ENCODE measurements around the gene EZH1. TPM values are rescaled to one million over a fixed set of nuclear protein-coding genes. Genes with fewer than 3 reads are reported as not detected.

Gene EZH1
- polyA plus RNA-seq, 1 donor from 2014 or later = 52.5 TPM

DNA sequence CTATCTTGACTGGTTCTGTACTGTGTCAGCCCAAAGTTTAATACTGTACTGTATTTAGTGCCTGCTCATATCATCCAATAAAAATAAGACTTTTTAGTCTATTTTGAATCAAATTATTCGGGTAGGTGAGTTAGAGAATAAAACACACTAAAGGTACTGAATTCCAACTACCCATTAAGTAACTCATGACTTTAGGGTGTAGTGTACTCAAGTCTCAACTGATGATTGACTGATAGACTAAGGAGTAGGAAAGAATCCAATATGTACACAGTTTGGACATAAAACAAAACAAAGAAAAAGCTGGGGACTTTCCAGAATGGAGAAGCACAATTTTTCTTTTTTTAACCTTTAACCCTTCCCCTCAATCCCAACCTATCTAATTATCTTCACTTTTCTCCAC is 4.1 kb downstream of the EZH1 start:
- H3K9me3 ChIP-seq (ENCODE audit: low read length) = no peaks in the 10 kb centered on the region
- TF ChIP-seq MXI1 (conservative IDR thresholded peaks at IDR 0.05; ENCODE audit: poor library complexity, severe bottlenecking) = no peak
- no peak for TF ChIP-seq SMC3 (conservative IDR thresholded peaks at IDR 0.05; ENCODE audit: poor library complexity)
- no peaks in the 10 kb centered on the region for H3K36me3 ChIP-seq (ENCODE audit: insufficient read depth, low read length)
- H4K20me1 ChIP-seq (ENCODE audit: insufficient read depth) = no peaks in the 10 kb centered on the region
- H3K27ac ChIP-seq (ENCODE audit: low read length) = no peak overlapping the region
- no peak overlapping the region for H3K9ac ChIP-seq (ENCODE audit: low read length)
- no peak overlapping the region for H3K4me2 ChIP-seq (ENCODE audit: low read length)
- H3K9me2 ChIP-seq (ENCODE audit: insufficient read depth, low read length) = no peaks in the 10 kb centered on the region
- H3K79me2 ChIP-seq (replicated peaks; ENCODE audit: insufficient read depth, low read length) = peaks cover 13% of the 10 kb centered on the region
- H2AFZ ChIP-seq (ENCODE audit: low read depth, low read length) = no peak overlapping the region
- H3K4me3 ChIP-seq (ENCODE audit: low read length) = no peak overlapping the region
- no peaks in the 10 kb centered on the region for H3F3A ChIP-seq (ENCODE audit: insufficient read depth, low read length, poor library complexity, severe bottlenecking)
- H3K27me3 ChIP-seq (ENCODE audit: insufficient read depth, low read depth, low read length) = no peaks in the 10 kb centered on the region

DNA sequence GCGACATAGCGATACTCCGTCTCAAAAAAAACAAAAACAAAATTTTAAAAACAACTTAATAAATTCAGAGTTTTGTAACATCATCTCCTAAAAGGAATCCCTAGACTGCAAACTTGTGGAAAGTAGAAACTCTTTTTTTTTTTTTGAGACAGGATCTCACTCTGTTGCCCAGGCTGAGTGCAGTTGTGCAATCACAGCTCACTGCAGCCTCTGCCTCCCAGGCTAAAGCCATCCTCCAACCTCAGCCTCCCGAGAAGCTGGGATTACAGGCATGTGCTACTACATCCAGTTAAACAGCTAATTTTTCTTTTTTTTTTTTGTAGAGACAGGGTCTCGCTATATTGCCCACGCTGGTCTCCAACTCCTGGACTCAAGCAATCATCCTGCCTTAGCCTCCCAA is 19.7 kb downstream of the EZH1 start:
- Histone ChIP-seq H3K4me2 (ENCODE audit: low read length) (no peak overlapping the region), H3K79me2 (replicated peaks; ENCODE audit: insufficient read depth, low read length) (no peaks in the 10 kb centered on the region), H4K20me1 (ENCODE audit: insufficient read depth) (no peaks in the 10 kb centered on the region), H3K4me3 (ENCODE audit: low read length) (no peak overlapping the region), H2AFZ (ENCODE audit: low read depth, low read length) (no peak overlapping the region), H3K9me3 (ENCODE audit: low read length) (no peaks in the 10 kb centered on the region), H3K27me3 (ENCODE audit: insufficient read depth, low read depth, low read length) (no peaks in the 10 kb centered on the region), H3K9me2 (ENCODE audit: insufficient read depth, low read length) (no peaks in the 10 kb centered on the region), H3K36me3 (ENCODE audit: insufficient read depth, low read length) (peaks cover 2% of the 10 kb centered on the region), H3K27ac (ENCODE audit: low read length) (no peak overlapping the region), H3F3A (ENCODE audit: insufficient read depth, low read length, poor library complexity, severe bottlenecking) (no peaks in the 10 kb centered on the region), H3K9ac (ENCODE audit: low read length) (no peak overlapping the region)
- TF ChIP-seq TAF1 (IDR thresholded peaks at IDR 0.05; ENCODE audit: low read depth) (no peak), SMC3 (conservative IDR thresholded peaks at IDR 0.05; ENCODE audit: poor library complexity) (no peak), RAD21 (conservative IDR thresholded peaks at IDR 0.05) (no peak)

DNA sequence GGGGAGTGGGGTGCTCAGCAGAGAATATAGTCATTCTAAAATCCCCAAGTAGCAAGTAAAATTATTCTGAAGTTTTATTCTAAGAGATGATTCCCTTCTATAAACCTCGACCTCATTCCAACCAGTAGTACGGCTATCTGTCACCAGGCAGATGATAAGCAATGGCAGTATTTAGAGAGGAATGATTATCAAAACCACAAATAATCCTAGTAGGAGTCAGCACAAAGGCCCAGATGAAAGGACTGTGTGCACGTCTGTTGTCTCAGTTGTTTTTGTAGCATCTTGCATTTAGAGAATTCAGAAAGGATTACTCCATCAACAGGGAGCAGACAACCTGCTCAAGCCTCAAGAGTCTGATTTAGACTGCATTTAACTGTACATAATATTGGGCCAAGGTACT is 21.2 kb downstream of the EZH1 start:
- H3K4me3 ChIP-seq (ENCODE audit: low read length) = no peak overlapping the region
- no peaks in the 10 kb centered on the region for H3K79me2 ChIP-seq (replicated peaks; ENCODE audit: insufficient read depth, low read length)
- no peak overlapping the region for H2AFZ ChIP-seq (ENCODE audit: low read depth, low read length)
- no peaks in the 10 kb centered on the region for H3F3A ChIP-seq (ENCODE audit: insufficient read depth, low read length, poor library complexity, severe bottlenecking)
- H3K9me3 ChIP-seq (ENCODE audit: low read length) = no peaks in the 10 kb centered on the region
- H3K4me2 ChIP-seq (ENCODE audit: low read length) = no peak overlapping the region
- H3K9me2 ChIP-seq (ENCODE audit: insufficient read depth, low read length) = no peaks in the 10 kb centered on the region
- no peaks in the 10 kb centered on the region for H4K20me1 ChIP-seq (ENCODE audit: insufficient read depth)
- H3K9ac ChIP-seq (ENCODE audit: low read length) = no peak overlapping the region
- H3K36me3 ChIP-seq (ENCODE audit: insufficient read depth, low read length) = peaks cover 5% of the 10 kb centered on the region
- H3K27ac ChIP-seq (ENCODE audit: low read length) = no peak overlapping the region
- no peak for TF ChIP-seq RAD21 (conservative IDR thresholded peaks at IDR 0.05)
- TF ChIP-seq EZH2 (IDR thresholded peaks at IDR 0.05; ENCODE audit: borderline replicate concordance, insufficient read depth, low read length, poor library complexity, severe bottlenecking) = no peak
- no peak for TF ChIP-seq MXI1 (conservative IDR thresholded peaks at IDR 0.05; ENCODE audit: poor library complexity, severe bottlenecking)
- no peak for TF ChIP-seq POLR2AphosphoS5 (IDR thresholded peaks at IDR 0.05)
- TF ChIP-seq EP300 (conservative IDR thresholded peaks at IDR 0.05; ENCODE audit: poor library complexity, severe bottlenecking) = no peak
- TF ChIP-seq, protein P1, sequence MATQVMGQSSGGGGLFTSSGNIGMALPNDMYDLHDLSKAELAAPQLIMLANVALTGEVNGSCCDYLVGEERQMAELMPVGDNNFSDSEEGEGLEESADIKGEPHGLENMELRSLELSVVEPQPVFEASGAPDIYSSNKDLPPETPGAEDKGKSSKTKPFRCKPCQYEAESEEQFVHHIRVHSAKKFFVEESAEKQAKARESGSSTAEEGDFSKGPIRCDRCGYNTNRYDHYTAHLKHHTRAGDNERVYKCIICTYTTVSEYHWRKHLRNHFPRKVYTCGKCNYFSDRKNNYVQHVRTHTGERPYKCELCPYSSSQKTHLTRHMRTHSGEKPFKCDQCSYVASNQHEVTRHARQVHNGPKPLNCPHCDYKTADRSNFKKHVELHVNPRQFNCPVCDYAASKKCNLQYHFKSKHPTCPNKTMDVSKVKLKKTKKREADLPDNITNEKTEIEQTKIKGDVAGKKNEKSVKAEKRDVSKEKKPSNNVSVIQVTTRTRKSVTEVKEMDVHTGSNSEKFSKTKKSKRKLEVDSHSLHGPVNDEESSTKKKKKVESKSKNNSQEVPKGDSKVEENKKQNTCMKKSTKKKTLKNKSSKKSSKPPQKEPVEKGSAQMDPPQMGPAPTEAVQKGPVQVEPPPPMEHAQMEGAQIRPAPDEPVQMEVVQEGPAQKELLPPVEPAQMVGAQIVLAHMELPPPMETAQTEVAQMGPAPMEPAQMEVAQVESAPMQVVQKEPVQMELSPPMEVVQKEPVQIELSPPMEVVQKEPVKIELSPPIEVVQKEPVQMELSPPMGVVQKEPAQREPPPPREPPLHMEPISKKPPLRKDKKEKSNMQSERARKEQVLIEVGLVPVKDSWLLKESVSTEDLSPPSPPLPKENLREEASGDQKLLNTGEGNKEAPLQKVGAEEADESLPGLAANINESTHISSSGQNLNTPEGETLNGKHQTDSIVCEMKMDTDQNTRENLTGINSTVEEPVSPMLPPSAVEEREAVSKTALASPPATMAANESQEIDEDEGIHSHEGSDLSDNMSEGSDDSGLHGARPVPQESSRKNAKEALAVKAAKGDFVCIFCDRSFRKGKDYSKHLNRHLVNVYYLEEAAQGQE (IDR thresholded peaks at IDR 0.05; ENCODE audit: borderline replicate concordance) = no peak
- TF ChIP-seq SMC3 (conservative IDR thresholded peaks at IDR 0.05; ENCODE audit: poor library complexity) = no peak
- TF ChIP-seq, protein P2, sequence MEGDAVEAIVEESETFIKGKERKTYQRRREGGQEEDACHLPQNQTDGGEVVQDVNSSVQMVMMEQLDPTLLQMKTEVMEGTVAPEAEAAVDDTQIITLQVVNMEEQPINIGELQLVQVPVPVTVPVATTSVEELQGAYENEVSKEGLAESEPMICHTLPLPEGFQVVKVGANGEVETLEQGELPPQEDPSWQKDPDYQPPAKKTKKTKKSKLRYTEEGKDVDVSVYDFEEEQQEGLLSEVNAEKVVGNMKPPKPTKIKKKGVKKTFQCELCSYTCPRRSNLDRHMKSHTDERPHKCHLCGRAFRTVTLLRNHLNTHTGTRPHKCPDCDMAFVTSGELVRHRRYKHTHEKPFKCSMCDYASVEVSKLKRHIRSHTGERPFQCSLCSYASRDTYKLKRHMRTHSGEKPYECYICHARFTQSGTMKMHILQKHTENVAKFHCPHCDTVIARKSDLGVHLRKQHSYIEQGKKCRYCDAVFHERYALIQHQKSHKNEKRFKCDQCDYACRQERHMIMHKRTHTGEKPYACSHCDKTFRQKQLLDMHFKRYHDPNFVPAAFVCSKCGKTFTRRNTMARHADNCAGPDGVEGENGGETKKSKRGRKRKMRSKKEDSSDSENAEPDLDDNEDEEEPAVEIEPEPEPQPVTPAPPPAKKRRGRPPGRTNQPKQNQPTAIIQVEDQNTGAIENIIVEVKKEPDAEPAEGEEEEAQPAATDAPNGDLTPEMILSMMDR (IDR thresholded peaks at IDR 0.05; ENCODE audit: poor library complexity, severe bottlenecking) = no peak
- no peak for TF ChIP-seq TAF1 (IDR thresholded peaks at IDR 0.05; ENCODE audit: low read depth)
- no peaks in the 10 kb centered on the region for H3K27me3 ChIP-seq (ENCODE audit: insufficient read depth, low read depth, low read length)
